Sciatic nerve (tissue), 2 donors: ENCODE results near the gene ST3GAL3. TPM values are rescaled to one million over a fixed set of nuclear protein-coding genes. Genes with fewer than 3 reads are reported as not detected.

Source experiments
- ATAC-seq: fragments of 200-7000 bp; cut with Tn5 transposase; one replicate; pipeline ENCODE4 v1.9.1; 2020; ENCODE audit warnings: mild to moderate bottlenecking, moderate library complexity
- DNase-seq: peaks from one replicate; pipeline ENCODE4 v3.0.0-alpha.2; 2020; ENCODE audit warnings: low spot score
- intact Hi-C: fragments of 100-400 bp; cut with DNase I; formaldehyde crosslinking; loops from one replicate; pipeline ENCODE4 v1.14.2; 2022
- total RNA-seq: library from RNA; stranded (reverse); fragmentation: NEBNext Ultra II Directional; extraction: Animal tissue kit (Norgen Biotek cat#: 25700); gene quantifications from one replicate; pipeline ENCODE4 v1.2.1, GENCODE V29; 2021
- donor health status: DM: no; HTN: no; CAD: no.
- donor health status: DM: no; HTN: no; CAD: no.

ST3GAL3 gene
- total RNA-seq, 1 donor from 2014 or later: 35.8 TPM

GRCh38 chr1:43736819-43737218 is 29.5 kb downstream of the ST3GAL3 start:
- intact Hi-C loops: no loop called here
- DNase-seq: no peak
- no peak for ATAC-seq

- intact Hi-C loops: no loop called here
- ATAC-seq (no peak), DNase-seq (no peak)
Measured at GRCh38 chr1:43742026-43742425, 34.7 kb downstream of the ST3GAL3 start.

GRCh38 chr1:43743206-43743605 is 35.9 kb downstream of the ST3GAL3 start:
- ATAC-seq: no peak
- intact Hi-C loops: no loop called here
- no peak for DNase-seq

GRCh38 chr1:43747736-43748135 is 40.4 kb downstream of the ST3GAL3 start:
- no peak for DNase-seq

GRCh38 chr1:43750083-43750482 is 42.7 kb downstream of the ST3GAL3 start:
- intact Hi-C loops: no loop called here
- DNase-seq (no peak), ATAC-seq (no peak)

More at GRCh38 chr1:43747736-43748135, 40.4 kb downstream of the ST3GAL3 start:
- intact Hi-C loops: no loop called here
- ATAC-seq: no peak

- ATAC-seq: no peak
- no peak for DNase-seq
- intact Hi-C loops: no loop called here
Measured at GRCh38 chr1:43753422-43753821, 46.1 kb downstream of the ST3GAL3 start.

- intact Hi-C loops: no loop called here
- no peak for ATAC-seq
- no peak for DNase-seq
Measured at GRCh38 chr1:43754892-43755291, 47.6 kb downstream of the ST3GAL3 start.

- no peak for ATAC-seq
- intact Hi-C loops: no loop called here
- DNase-seq: no peak
Measured at GRCh38 chr1:43757343-43758053, 50.2 kb downstream of the ST3GAL3 start.

- DNase-seq (no peak), ATAC-seq (no peak)
- intact Hi-C loops: loop anchor here (5.0 kb wide), 2 partner anchors 171 to 271 kb away; partner anchors contain the start of genes ARTN and SLC6A9
Measured at GRCh38 chr1:43760745-43761317, 53.5 kb downstream of the ST3GAL3 start.

GRCh38 chr1:43763497-43763973 is 56.2 kb downstream of the ST3GAL3 start:
- peak; percentile 76 for DNase-seq
- intact Hi-C loops: loop anchor here (5.0 kb wide), 2 partner anchors 169 to 269 kb away; partner anchors contain the start of genes ARTN and SLC6A9
- peak; percentile 98 for ATAC-seq

- intact Hi-C loops: loop anchor here (5.0 kb wide), 2 partner anchors 168 to 268 kb away; partner anchors contain the start of genes ARTN and SLC6A9
- DNase-seq (no peak), ATAC-seq (no peak)
Measured at GRCh38 chr1:43764581-43764980, 57.2 kb downstream of the ST3GAL3 start.

- ATAC-seq: no peak
- intact Hi-C loops: no loop called here
- DNase-seq: no peak
Measured at GRCh38 chr1:43766086-43766784, 58.9 kb downstream of the ST3GAL3 start.

GRCh38 chr1:43766818-43767525 is 59.6 kb downstream of the ST3GAL3 start:
- ATAC-seq: no peak
- intact Hi-C loops: no loop called here

GRCh38 chr1:43768168-43768567 is 60.8 kb downstream of the ST3GAL3 start:
- ATAC-seq (no peak), DNase-seq (no peak)
- intact Hi-C loops: no loop called here

More at GRCh38 chr1:43766818-43767525, 59.6 kb downstream of the ST3GAL3 start:
- DNase-seq: no peak

GRCh38 chr1:43769350-43769908 is 62.1 kb downstream of the ST3GAL3 start:
- ATAC-seq (no peak), DNase-seq (no peak)
- intact Hi-C loops: no loop called here

GRCh38 chr1:43770111-43770510 is 62.8 kb downstream of the ST3GAL3 start:
- intact Hi-C loops: no loop called here
- ATAC-seq (no peak), DNase-seq (no peak)

GRCh38 chr1:43772978-43773377 is 65.6 kb downstream of the ST3GAL3 start:
- no peak for DNase-seq
- ATAC-seq: no peak
- intact Hi-C loops: no loop called here

GRCh38 chr1:43773821-43774220 is 66.5 kb downstream of the ST3GAL3 start:
- ATAC-seq: no peak
- DNase-seq: no peak
- intact Hi-C loops: no loop called here

GRCh38 chr1:43774359-43774758 is 67.0 kb downstream of the ST3GAL3 start:
- intact Hi-C loops: no loop called here

More at GRCh38 chr1:43774359-43774758, 67.0 kb downstream of the ST3GAL3 start:
- no peak for ATAC-seq
- no peak for DNase-seq
